GM12892 (cell line): ENCODE data around the gene INTS13.

Source experiments
- POLR2A ChIP-seq: IDR thresholded peaks from 2 replicates; pipeline ENCODE4 v1.6.1; 2011; ENCODE audit warnings: low read depth, low read length, control low read depth
- POLR2AphosphoS5 ChIP-seq: IDR thresholded peaks from 2 replicates; pipeline ENCODE4 v1.6.1; 2011; ENCODE audit warnings: low read depth, low read length, control low read depth

DNA sequence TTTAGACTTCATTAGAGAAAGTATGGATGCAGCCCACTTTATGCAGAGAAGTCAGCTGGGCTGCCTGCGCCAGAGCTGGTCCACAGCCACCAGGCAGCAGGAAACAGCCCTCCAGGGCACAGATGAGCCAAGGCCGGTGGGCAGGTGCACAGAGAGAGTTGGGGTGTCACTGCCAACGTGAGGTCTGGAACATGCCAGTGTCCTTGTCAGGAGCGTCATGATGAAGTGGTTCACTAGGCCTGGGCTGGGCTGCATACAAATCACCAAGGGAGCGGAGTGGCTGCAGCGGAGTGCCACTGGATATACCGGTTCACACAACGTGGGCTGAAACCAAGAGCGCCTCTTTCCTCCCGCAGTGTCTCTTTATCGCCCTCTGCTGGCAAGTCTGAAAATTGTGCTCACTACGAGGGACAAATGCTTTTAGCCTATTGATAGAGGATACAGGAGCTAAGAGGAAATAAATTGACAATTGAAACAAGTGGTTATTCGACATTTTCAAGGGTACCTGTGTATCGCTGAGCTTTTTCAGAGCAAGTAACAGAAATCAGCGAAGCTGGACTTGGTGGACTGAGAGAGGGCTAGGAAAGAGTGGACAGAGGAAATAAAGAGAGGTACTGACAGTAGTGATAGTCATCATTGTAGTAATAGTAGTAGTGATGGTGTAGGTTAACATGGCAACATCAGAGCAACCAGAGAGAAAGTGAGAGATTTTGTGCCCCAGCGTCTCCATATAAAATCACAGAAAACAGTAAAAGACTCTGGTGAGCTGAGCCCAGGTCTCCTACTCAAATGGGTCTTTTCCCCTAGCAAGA, 52.8 kb downstream of the INTS13 start:
- TF ChIP-seq POLR2A (no peak), POLR2AphosphoS5 (no peak)
